Neural cell (in vitro differentiated cells): Measurements from ENCODE around the gene ANGPTL2.

Source experiments
- EZH2 ChIP-seq: fragments of 200-600, 300-800 bp; shearing (Covaris generic), sonication (generic); IDR thresholded peaks from 2 replicates; pipeline ENCODE4 v1.6.1; 2014; ENCODE audit warnings: antibody characterized with exemption, low read length, borderline replicate concordance, mild to moderate bottlenecking; ENCODE audit not compliant: insufficient read depth, poor library complexity, severe bottlenecking
- POLR2AphosphoS5 ChIP-seq: IDR thresholded peaks from 2 replicates; pipeline ENCODE4 v1.6.1; 2012
- TF ChIP-seq, protein P1 (sequence below): fragments of 450-650 bp; IDR thresholded peaks from 2 replicates; pipeline ENCODE4 v1.5.1; 2014; ENCODE audit warnings: antibody characterized with exemption, mild to moderate bottlenecking, moderate library complexity; ENCODE audit not compliant: poor library complexity, severe bottlenecking

DNA sequence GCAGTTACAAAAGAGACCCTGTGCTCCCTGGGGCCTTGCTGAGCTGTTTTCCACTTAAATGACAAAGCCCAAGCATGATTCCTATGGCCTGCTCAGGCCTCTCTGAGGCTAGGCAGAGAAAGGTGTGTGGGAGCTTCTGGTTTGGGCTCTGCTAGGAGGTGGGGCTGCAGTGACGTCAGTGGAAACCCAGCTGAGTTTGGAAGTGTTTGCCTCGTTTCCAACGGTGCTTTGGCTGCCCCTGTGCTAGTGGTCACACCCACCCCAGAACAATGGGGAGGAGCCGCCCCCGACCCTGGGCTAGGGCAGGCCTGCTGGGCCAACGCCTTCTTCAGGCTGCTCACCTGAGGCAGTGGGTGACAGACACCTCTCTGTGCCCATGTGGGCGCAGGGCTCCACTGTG, 10.4 kb downstream of the ANGPTL2 start:
- no peak for TF ChIP-seq POLR2AphosphoS5
- TF ChIP-seq EZH2, result no peak
- TF ChIP-seq, protein P1, sequence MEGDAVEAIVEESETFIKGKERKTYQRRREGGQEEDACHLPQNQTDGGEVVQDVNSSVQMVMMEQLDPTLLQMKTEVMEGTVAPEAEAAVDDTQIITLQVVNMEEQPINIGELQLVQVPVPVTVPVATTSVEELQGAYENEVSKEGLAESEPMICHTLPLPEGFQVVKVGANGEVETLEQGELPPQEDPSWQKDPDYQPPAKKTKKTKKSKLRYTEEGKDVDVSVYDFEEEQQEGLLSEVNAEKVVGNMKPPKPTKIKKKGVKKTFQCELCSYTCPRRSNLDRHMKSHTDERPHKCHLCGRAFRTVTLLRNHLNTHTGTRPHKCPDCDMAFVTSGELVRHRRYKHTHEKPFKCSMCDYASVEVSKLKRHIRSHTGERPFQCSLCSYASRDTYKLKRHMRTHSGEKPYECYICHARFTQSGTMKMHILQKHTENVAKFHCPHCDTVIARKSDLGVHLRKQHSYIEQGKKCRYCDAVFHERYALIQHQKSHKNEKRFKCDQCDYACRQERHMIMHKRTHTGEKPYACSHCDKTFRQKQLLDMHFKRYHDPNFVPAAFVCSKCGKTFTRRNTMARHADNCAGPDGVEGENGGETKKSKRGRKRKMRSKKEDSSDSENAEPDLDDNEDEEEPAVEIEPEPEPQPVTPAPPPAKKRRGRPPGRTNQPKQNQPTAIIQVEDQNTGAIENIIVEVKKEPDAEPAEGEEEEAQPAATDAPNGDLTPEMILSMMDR, result no peak
